GDM1 (cell line): Measurements from ENCODE around the gene ATP1A1.

Experiments
- DNase-seq: peaks from one replicate; lab custom pipeline; 2025; lab: John Stamatoyannopoulos, UW

The ATP1A1 gene

DNA sequence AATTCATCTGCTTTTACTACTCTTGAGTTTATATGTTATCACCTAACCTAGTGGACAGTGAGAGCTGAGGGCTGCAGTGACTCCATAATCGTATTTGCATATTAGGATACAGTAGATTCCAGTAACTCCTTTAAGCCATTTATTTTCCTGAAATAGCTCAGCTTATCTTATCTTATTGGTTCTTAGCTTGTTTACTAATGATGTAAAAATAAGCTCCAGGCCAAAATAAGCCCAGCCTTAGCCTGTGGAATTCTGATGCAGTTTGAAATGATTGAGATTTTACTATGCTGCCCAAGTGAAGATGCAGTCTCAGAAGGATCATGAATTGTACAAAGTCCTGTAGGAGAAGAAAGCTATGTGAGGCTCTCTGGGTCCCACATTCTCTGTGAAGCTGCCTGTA is 18.1 kb downstream of the ATP1A1 start:
- DNase-seq, result no peak

DNA sequence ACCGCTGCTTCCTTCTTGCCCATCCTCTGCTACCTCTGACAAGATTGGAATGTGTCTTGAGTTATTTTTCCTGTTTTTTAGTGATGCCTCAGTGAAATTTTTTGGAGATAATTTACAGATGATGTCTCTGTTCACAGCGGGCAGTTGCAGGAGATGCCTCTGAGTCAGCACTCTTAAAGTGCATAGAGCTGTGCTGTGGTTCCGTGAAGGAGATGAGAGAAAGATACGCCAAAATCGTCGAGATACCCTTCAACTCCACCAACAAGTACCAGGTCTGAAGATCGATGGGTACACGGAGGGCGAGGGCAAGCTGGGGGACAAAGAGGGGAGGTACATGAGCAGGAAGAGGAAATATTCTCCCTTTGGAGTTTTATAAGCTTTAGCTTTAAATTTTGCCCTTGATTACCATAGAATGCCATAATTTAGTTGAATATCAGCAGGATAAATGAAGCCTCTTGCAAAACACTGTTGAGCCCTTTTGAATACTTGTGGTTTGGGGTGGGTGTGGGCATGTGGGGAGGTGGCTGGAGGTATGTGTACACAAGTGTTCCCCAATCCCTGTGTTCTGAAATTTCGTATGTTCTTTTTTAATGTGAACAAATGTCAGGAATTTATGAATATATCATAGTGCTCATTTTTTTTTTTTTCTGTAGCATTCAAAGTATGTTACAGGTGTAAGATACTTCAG is 19.8 kb downstream of the ATP1A1 start:
- no peak for DNase-seq

DNA sequence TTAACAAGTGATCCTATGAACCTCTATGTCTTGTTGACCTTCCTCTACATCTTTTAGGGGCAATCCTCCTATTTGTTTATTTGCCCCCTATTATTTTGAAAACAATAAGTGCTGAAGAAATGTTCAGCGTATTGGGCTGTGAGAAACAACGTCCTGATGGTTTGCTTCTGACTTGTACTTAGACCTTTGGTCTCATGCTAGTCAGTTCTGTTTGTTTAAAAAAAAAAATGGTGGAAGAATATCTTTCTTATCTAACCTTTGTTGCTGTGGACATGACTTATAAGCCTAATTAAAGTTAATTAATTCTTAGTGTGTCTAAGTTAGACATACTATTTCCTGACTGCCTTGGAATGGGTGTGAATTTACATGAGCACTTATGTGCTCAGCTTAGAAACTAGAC is 20.7 kb downstream of the ATP1A1 start:
- no peak for DNase-seq

GRCh38 chr1:116394270-116394669 is 21.2 kb downstream of the ATP1A1 start:
- DNase-seq, result no peak

- DNase-seq, result no peak
Measured at GRCh38 chr1:116396769-116397168, 23.7 kb downstream of the ATP1A1 start.

DNA sequence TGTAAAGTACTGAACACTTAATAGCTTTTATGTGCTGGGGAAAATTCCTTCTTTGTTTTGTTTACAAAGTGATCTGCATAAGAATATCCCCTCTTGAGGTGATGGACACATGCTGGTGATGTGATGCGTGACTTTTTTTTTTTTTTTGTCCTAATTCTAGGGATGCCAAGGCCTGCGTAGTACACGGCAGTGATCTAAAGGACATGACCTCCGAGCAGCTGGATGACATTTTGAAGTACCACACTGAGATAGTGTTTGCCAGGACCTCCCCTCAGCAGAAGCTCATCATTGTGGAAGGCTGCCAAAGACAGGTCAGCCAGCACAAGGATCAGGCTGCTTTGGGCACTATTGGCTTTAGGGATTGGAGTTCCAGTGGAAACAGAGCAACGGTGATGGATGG is 24.7 kb downstream of the ATP1A1 start:
- no peak for DNase-seq

GRCh38 chr1:116400780-116401179 is 27.7 kb downstream of the ATP1A1 start:
- no peak for DNase-seq

DNA sequence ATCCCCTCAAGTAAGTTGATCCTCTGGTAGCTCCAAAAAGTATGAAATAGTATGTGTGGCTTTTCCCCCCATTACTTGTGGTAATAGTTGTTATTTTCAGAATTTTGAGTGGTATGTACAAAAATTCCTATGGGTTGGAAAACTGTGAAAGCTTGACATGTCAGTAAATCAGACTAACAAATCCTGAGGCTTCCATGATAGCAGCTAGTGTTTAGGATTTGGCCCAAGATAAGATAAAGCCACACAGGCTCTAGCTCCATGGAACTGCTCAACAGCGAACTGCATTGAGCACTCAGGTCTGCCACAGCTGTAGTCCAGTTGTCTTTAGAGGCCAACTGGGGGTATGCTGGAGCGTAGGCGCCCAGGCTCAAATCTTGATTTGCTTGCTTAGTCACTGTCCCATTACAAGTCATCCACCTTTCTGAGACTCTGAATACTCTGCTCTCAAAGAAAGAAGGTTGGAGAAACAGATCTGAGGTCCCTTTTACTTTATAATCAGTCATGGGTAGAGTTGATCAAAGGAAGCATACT is 28.7 kb downstream of the ATP1A1 start:
- DNase-seq, result no peak

DNA sequence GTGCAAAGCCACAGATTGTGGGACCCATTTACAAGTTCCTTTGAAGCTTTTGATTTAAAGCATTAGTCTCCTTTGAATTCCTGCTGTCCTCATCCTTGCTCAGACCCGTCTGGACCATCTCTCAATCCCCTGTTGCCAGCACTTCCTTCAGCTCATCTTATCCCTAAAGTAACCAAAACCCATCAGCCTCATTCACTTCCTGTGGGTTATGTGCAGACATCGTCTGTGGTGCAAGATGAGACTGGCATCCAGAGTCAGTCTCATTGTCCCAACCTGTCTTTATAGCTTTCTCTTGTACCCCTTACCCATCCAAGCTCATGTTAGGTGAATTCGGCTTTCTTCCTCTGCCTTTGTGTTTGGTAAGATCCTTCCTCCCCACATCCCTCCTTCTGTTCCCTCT is 29.3 kb downstream of the ATP1A1 start:
- DNase-seq, result no peak

- DNase-seq, result no peak
Measured at GRCh38 chr1:116403496-116404136, 30.6 kb downstream of the ATP1A1 start.

- no peak for DNase-seq
Measured at GRCh38 chr1:116404699-116405098, 31.7 kb downstream of the ATP1A1 start.

DNA sequence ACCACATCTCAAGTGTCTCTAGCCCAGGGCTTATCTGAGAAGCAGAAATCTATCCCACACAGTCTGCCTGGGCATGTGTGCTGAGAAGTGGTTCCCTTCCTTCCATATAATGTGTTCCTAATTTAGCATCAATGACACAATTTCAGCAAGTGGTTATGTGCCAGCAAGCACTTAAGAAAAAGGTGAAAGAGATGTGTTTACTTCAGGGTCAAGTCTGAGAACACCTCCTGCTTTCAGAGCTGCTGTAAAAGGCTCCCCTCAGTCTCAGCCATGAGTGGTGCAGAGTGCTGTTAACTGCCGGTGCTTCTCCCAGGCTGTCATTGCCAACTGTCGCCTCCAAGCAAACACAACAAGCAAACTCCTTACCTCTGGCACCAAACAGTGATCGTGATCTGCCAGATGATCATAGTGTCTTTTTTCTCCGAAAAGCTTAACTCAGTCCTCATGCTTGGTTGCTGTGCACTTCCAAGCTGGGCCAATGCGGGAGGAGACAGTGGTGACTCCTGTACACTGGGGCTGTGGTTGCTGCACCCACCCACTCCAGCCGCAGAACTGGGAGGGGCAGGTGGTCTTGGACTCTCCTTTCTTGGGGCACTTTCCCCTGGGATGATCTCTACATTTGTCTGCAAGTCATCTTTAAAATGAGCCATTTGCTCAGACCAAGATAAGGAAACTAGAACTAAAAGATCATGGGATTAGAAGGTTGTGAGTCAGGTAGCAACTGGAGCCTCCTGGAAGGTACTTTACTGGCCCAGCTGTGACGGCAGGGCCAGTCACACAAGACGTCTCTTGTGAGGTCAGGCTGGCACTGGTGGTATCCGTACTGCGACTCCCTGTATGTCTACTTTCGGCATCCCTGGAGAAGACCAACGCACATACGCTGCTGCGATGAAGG is 32.4 kb downstream of the ATP1A1 start:
- no peak for DNase-seq

DNA sequence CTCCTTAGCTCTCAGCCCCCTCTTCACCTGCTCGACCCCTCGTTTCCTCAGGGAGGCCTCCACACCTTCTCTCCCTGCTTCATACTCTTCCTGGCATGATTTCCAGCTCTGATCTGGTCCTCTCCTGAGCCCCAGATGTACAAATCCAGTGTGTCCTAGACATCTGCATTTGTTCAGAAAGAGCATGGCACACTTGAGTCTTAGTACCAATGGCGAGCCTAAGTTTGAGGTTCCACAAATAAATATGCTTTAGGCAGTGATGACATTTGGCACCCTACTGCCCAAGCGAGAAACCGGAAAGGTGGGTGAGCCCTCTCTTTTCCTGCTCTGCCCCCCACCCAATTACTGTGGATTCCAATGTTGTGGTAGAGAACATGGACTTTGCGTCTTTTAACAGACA is 34.0 kb downstream of the ATP1A1 start:
- DNase-seq, result no peak

DNA sequence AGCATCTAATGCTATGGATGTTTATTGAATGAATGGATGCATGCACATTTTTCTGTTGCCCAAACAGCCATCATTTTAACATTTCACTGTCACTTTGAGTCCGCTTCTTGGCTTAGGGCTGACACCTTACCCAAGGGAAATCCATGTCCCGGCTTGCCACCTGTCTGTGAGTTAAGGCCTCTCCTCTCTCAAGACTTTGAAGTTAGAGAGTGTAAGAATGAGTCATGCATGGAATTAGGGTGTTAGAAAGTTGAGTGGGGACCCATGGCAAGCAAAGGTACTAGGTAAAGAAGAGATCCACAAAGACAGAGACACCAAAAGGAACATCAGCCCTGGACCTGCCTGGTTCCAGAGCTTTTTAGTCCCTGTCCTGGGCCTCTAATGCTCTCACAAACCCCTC is 35.1 kb downstream of the ATP1A1 start:
- no peak for DNase-seq

DNA sequence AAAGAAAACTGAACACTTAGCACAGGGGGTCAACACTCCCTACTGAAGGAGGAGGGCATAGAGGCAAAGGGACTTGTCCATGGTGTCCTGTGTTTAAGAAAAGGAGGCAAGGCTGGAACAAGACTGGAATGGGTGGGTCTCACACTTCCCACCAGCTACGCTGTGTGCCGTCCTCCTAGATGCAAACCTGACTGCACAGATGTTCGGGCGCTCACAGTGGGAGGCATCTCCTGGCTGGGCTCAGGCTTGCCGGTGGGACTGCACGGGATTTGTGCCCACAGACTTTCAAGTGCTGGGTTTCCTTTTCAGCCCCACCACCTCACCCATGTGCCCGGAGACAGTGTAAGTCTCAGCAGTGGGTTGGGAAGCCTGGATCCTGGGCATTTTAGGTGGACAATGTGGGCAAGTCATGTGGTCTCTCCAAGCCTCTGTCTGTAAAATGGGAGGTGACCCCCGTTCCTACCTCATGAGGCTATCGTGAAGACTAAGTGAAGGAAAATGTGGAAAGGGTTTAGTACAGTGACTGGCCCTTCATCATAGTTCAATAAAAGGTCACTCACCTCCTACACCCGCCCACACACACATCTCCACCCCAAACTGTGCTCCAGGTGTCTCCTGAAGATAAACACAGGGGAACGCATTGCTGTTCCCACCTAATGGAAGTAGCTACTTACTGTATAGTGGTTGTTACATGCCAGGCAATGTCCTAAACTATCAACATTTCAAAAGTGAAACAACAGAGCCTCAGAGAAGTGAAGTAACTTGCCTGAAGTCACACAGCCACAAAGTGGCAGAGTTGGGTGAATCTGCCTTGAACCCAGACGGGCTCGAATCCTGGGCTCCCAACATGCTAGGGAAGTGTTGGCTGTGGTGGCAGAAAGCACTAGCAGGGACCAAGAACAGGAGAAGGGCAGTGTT is 36.0 kb downstream of the ATP1A1 start:
- no peak for DNase-seq

- DNase-seq, result no peak
Measured at GRCh38 chr1:116409751-116410191, 36.7 kb downstream of the ATP1A1 start.

- no peak for DNase-seq
Measured at GRCh38 chr1:116411784-116412479, 38.9 kb downstream of the ATP1A1 start.

DNA sequence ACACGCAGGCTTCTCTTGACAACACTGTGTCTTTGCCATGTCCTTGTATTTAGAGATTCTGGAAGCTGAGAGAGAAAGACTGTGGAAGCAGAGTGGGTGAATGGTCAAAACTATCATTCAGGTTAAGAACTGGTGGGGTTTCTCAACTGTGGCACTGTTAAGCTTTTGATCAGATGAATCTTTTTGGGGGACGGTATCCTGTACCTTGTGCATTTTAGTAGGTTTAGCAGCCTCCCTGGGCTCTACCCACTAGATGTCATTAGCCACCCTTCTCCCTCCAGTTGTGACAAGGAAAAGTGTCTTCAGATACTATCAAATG is 39.4 kb downstream of the ATP1A1 start:
- no peak for DNase-seq

DNA sequence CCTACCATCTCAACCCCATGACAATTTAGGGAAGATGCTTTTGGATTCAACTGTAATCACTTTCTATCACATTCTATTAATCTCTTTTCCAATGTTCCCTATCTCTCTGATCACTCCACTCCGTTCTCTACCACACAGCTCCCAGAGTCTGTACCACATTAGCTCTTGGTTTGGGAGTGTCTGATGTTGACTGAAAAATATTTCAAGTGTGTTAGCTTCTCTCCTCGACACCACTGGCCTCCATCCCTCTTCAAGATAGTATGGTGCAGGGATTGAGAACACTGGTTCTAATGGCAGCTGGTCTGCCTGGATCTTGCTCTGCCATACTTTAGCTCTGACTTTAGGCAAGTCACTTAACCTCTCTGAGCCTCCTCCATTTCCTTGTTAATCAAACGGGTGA is 39.9 kb downstream of the ATP1A1 start:
- DNase-seq, result no peak

- DNase-seq, result no peak
Measured at GRCh38 chr1:116413414-116413813, 40.4 kb downstream of the ATP1A1 start.

GRCh38 chr1:116414364-116414763 is 41.3 kb downstream of the ATP1A1 start:
- DNase-seq, result no peak
